ENCODE measurements around the gene METTL9.
A peak's percentile ranks its signal among the peaks of the same experiment; 100 is the strongest.
"Not testable (repeated sequence)": the region's sequence is repeated elsewhere in the genome, so short reads cannot be mapped to it uniquely, and the experiment has no call there.

METTL9 gene

DNA sequence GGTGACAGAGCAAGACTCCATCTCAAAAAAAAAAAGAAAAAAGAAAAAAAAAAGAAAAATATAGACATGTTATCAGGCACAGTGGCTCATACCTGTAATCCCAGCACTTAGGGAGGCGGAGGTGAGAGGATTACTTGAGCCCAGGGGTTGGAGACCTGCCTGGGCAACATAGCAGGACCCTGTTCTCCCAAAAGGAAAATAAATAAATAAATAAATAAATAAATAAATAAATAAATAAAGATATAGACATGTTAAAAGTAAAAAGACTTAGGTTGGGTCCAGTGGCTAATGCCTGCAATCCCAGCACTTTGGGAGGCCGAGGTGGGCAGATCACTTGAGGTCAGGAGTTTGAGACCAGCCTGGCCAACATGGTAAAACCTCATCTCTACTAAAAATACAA is 23.1 kb upstream of the METTL9 start:
- DNase-seq: not testable (repeated sequence)

DNA sequence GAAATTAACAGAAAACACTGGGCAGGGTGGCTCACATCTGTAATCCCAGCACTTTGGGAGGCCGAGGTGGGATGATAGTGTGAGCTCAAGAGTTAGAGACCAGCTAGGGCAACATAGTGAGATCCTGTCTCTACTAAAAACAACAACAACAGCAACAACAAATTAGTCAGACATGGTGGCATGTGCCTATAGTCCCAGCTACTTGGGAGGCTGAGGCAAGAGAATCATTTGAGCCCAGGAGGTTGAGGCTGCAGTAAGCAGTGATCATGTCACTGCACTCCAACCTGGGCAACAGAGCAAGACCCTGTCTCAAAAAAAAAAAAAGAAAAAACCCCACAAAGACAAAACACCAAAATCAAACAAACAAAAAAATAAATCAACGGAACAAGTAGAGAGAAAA is 21.9 kb upstream of the METTL9 start:
- DNase-seq: not testable (repeated sequence)

DNA sequence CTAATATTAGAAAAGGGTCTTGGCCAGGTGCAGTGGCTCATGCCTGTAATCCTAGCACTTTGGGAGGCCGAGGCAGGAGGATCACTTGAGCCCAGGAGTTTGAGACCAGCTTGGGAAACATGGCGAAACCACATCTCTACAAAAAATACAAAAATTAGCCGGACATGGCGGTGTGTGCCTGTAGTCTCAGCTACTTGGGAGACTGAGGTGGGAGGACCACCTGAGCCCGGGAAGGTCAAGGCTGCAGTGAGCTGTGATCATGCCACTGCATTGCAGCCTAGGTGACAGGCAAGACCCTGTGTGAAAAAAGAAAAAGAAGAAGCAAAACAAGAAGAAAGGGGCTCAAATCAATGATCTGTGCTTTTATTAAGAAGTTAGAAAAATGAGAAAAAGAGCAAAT is 21.1 kb upstream of the METTL9 start:
- DNase-seq: not testable (repeated sequence)

DNA sequence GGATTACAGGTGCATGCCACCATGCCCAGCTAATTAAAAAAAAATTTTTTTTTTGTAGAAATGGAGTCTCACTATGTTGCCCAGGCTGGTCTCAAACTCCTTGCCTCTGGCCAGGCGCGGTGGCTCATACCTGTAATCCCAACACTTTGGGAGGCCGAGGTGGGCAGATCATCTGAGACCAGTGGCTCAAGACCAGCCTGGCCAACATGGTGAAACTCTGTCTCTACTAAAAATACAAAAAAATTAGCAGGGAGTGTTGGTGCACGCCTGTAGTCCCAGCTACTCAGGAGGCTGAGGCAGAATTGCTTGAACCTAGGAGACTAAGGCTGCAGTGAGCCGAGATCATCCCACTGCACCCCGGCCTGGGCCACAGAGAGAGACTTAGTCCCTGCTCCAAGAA is 19.2 kb upstream of the METTL9 start:
- not testable (repeated sequence) for DNase-seq

DNA sequence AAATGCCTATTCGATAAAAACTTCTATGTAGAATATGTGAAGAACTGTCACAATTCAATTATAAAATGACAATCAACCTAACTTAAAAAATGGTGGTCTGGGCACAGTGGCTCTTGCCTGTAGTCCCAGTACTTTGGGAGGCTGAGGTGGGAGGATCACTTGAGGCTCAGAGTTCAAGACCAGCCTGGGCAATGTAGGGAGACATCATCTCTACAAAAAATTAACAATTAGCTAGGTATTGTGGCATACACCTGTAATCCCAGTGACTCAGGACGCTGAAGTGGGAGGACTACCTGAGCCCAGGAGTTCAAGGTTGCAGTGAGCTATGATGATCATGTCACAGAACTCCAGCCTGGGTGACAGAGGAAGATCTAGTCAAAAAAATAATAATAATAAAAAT is 18.6 kb upstream of the METTL9 start:
- no peak for DNase-seq

DNA sequence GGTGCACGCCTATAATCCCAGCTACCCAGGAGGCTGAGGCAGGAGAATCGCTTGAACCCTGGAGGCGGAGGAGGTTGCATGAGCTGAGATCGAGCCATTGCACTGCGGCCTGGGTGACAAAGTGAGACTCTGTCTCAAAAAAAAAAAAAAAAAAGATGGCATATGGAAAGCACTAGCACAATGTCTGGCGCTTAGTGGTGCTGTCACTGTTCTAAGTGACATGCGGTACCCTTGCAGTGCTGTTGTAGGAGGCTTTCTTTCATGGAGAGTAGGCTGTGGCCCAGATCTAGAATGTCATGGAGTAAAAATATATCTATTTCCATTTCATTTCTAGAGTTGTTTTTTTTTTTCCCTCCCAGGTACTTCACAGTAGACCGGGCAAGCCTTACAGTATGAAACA is 14.6 kb upstream of the METTL9 start:
- DNase-seq: no peak

DNA sequence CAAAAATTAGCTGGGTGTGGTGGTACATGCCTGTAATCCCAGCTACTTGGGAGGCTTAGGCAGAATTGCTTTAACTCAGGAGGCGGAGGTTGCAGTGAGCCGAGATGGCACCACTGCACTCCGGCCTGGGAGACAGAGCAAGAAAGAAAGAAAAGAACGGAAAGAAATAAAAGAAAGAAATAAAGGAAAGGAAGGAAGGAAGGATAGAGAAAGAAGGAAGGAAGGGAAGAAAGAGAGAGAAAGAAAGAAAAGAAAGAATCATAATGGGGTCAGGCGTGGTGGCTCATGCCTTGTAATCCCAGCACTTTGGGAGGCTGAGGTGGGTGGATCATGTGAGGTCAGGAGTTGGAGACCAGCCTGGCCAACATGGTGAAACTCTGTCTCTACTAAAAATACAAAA is 10.8 kb upstream of the METTL9 start:
- DNase-seq: not testable (repeated sequence)

DNA sequence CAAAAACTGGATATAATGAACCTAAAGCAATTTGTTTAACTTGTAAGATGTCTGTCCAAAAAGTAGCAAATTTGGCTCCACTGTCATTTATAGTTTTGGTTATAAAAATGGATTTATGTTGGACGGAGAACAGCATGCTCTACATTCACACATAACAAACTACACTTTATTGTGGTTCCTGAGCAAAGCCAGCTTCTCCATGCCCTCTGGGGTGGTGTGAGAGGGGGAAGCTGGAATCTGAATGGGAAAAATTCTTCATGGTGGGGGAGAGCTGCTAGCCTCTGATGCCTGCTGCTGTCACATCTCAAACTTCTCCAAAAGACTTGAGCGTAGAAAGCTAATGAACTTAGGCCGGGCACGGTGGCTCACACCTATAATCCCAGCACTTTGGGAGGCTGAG is 9.8 kb upstream of the METTL9 start:
- no peak for DNase-seq

DNA sequence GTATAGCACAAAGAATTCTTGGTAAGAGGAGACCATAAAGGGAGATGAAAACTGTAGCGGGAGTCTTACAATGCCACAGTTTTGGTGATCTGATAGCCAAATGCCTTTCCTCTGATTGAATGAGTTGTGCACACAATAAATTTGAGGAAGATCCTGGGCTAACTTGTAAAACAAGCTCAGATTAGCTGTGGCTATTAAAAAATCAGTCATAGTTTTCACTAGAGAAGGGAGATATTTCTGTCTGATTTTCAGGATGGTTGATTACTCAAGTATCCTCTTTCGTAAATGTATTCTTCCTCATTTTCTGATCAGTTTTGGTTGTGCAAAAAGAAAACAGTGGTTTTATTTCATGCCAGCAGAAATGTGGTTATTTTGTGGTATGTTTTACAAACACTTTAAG is 9.1 kb upstream of the METTL9 start:
- no peak for DNase-seq

DNA sequence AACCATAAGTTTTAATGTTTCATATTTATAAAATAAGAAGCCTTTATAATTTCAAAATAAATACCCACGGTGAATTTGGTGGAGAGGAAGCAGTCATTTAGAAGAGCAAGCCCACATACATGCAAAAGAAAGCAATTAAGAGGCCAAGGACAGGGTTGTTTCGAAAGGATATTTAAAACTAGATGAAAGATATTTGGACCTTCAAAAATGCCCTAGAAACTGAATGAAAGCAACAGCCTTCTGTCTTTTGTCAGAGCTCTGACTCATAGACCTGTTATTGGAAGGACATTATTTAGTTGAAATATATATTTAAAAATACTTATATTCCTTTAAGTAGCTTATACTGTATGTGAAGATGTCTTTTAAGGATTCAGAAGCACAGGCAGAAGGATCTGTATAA is 8.6 kb upstream of the METTL9 start:
- DNase-seq: no peak

DNA sequence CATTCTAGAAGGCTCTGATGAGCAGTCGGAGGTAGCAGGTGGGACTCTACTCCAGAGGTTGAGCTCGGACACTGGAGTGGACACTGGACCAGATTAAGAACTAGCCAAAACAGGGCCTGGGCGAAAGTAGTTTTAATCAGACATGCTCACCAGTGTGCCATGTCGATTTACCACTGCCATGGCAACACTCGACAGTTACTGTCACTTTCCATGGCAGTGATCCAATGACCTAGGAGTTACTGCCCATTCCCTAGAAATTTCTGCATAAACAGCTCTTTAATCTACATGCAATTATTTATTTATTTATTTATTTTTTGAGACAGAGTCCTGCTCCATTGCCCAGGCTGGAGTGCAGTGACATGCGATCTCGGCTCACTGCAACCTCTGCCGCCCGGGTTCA is 7.2 kb upstream of the METTL9 start:
- no peak for DNase-seq

DNA sequence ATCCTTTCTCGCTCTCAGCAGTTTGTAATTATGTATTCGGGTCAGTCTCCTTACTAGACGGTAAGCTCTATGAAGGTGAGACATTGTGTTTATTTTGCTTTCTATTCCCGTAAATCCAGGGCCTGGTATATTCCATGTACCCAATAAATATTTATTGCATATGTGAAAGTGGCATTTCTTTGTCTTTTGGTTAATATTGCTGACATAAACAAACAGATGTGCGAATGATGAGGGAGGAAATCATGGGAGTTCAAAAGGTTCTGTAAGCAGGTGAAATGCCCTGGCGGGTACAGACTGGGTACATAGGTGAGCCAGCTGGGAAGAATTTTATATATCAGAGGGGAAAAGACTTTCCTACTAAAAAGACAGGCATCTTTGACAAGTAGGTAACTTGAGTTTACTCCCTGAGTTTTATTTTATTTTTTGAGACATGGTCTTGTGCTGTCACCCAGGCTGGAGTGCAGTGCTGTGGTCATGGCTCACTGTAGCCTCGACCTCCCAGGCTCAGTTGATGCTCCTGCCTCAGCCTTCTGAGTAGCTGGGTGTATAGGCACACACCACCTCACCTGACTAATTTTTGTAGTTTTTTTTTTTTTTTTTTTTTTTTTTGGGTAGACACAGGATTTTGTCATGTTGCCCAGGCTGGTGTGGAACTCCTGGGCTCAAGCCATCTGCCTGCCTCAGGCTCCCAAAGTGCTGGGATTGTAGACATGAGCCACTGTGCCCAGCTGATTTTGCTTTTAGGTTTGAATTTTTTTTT is 5.7 kb upstream of the METTL9 start:
- DNase-seq: no peak

DNA sequence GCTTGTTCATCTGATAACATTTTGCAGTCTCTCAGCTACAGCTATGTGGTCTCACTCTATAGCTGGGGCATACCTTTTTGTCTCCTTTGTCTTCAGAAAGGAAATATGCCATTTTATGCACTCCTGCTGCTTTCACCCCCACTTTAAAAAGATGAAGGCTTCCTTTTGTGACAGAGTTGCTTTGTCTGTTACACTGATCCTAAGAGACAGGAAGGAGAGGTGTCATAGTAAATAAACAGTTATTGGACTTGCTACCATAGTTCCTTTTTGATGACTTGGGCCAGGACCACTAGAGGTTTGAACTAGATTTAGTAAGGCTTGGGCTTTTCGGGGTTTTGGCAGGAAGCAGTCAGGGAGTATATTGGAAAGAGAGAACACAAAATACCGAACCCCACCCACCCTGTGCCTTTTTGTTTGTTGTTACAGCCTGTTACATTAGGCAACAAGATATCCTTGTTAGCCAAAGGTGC is 1.8 kb upstream of the METTL9 start:
- DNase-seq: no peak

DNA sequence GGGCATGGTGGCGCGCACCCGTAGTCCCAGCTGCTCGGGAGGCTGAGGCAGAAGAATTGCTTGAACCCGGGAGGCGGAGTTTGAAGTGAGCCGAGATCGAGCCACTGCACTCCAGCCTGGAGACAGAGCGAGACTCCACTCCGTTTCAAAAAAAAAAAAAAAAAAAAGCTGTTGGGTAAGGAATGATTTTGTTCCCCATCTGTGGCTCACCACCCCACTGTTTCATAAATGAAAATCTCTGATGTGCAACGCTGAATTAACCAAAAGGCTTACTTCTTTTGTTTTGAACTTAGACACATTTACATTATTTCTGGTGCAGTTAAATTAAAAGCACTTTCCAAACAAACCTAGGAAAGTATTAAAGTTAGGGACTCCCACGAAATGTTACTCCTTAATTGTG is 1.2 kb upstream of the METTL9 start:
- no peak for DNase-seq

DNA sequence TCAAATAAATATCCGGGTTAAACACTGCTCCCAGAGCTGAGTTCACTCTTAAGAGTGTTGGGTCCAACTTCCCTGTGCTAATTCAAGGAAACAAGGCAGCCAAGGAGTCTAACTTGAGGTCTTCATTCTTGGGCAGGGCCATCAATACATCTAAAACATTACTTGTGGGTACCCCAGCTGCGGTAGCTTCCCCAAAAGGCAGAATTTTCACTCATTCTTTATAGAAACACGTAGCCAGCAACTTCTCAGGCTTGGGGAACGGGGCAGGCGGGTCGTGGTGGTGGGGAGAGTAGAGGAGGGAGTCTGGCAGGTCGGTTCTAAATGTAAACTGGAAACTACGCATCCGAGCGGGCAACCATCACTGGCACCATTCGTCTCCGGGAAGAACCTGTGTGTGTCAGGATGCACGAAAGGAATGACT is 666 bp upstream of the METTL9 start:
- DNase-seq: peak; percentile 28 to 49

DNA sequence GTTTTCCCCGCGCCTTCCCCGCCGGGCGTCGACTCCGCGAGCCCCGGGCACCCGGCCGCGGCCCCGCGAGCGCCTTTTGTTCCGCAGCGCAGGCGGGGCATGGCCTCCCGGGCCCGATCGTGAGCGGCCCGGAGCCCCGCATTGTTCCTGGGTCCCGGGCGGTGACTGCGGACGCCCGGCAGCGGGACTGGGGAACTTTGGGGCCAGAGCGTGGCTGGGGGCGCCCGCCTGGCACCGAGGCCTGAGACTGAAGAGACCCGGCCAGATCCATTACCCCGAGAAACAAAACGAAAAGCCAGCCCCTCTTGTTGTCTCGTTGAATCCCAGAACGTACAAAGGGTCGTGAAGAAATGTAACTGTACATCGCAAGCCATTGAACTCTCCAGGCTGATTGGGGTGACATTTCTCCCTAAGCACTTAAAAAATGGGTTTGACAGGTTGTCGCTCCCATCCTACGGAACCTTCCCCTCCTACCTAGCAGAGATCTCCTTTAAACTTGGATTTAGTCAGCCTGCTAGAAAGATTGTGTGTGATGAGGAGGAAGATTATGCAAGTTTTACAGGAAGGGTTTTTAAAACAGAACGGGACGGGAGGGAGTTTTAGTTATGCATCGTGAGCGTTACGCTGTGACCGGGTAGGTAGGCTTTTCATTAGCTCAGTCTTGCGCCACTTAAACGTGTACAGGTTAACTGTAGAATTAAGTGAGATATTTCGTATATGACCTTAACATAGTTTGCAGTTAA is 825 bp downstream of the METTL9 start:
- peak in 1 of 2 experiments; percentile 28 for DNase-seq

DNA sequence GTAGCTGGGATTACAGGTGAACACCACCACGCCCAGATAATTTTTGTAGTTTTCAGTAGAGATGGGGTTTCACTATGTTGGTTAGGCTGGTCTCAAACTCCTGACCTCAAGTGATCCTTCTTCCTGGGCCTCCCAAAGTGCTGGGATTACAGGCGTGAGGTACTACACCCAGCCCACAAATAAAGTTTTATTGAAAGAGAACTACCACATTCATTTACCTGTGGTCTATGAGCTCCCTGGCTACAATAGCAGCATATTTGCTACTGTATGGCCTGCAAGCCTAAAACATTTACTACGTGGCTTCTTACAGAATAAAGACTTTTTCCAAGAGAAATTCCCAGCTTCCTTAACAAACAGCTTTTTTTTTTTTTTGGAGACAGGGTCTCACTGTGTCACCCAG is 3.4 kb downstream of the METTL9 start:
- DNase-seq: no peak

DNA sequence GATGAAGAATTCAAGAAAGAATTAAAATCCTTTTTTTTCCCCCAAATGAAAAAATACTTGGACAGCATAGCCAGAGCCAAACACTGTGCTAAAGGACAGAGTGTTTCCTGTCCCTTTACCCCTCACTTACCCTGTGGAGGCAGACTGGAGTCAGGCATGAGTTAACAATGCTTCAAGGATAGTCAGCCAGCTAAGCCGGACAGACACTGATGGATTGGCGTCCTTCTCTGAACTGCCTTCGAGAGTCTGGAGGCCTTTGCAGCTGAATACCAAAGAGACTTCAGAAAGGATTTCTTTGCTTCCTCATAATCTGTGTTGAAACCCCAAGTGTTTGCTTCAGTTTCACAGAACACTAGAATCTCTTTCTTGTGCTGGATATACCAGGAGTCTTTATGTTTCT is 4.6 kb downstream of the METTL9 start:
- no peak for DNase-seq

DNA sequence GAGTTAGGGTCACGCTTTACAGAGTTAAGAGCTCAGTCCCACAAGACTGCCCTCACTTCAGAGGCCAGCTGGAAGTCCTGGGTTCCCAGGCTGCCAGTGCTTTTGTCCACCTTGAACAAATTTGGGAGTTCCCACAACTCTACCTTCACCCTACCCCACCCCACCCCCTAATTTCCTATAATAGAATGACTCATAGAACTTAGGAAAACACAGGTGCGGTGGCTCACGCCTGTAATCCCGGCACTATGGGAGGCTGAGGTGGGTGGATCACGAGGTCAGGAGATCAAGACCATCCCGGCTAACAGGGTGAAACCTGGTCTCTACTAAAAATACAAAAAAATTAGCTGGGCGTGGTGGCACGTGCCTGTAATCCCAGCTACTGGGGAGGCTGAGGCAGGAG is 6.5 kb downstream of the METTL9 start:
- DNase-seq: not testable (repeated sequence)

DNA sequence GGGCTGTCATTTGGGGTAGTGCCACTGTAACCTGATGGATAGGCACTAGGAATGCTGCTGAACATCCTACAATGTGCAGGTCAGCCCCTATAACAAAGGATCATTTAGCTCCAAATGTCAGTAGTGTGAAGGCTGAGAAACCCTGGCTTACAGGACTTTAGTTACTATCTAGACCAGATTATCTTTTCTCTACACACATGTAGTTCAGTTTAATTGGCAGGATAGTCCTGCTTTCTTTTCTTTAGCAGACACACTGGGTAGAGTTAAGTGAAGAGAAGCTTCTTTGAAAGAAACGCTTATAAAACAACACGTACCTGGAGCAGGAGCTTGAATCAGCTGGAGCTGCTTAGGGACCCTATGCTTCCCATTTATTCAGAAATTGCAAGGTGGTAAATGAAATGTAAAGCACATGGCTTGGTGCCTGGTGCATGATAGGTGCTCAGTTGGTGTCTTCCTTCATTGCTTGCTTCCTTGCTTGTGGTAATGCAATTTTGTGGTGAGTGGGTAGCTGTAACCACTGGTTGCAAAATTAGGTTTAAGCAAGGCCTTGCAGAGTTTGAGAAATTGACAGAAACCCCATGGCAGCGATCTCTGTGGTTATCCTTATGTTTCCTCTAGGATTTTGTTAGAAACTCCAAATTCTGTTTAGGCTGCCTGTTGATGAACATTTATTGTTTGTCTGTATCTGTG is 9.4 kb downstream of the METTL9 start:
- no peak for DNase-seq

DNA sequence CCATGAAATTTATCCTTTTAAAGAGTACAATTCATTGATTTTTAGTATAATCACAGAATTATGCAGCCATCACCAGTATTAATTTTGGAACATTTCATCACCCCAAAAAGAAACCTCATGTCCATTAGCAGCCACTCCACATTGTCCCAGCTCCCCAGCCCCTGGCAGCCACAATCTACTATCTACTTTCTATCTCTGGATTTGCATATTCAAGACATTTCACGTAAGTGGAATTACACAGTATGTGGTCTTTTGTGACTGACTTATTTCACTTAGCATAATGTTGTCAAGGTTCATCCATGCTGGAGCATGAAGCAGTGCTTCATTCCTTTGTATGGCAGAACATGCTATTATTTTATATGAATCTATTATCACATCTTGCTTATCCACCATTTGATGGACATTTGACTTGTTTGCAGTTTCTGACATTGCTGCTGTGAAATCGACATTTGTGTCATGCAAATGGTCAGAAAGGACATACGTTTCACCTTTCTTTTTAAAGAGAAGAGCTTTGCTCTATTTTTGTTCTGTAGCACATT is 10.7 kb downstream of the METTL9 start:
- DNase-seq: no peak

DNA sequence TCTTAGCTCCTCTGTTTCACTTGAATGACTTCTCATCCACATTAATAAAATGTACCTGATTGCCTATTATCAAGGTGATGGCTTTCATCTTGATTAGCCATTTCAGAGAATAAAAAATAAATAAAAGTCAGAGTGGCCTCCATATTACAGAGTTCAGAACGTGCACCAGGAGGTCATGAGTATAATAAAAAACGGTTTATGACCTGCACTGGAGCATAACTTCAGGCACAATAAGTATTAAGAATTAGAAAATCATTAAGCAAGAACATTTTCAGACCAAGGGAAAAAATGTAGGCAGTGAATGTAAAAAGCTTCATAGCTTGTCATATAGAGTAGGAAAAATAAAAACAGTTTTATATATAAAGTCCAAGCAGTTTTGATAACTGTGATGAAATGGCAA is 11.4 kb downstream of the METTL9 start:
- DNase-seq: no peak

DNA sequence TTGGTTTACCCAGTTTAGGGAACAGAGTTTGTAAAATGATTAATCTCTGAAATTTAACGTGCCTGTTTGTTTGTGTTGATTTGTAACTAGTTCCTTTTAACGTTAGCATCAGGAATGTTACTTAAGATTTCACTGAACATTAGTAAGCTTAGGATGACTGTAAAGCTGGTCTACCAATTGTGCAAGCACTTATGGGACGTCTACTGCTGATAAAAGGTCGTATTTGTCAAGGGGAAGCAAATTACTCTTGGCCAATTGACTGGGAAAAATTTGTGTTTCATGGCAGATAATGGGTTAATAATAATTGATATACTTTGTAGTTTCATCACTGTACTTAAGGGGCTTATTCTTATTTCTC is 11.8 kb downstream of the METTL9 start:
- no peak for DNase-seq

Measured in activated CD4-positive, alpha-beta T cell treated with anti-CD3 and anti-CD28 coated beads, Interleukin-2, amount 50 U/mL, for 48 hours (primary cell).